ENCODE results near the gene SAP25.

SAP25 gene

DNA sequence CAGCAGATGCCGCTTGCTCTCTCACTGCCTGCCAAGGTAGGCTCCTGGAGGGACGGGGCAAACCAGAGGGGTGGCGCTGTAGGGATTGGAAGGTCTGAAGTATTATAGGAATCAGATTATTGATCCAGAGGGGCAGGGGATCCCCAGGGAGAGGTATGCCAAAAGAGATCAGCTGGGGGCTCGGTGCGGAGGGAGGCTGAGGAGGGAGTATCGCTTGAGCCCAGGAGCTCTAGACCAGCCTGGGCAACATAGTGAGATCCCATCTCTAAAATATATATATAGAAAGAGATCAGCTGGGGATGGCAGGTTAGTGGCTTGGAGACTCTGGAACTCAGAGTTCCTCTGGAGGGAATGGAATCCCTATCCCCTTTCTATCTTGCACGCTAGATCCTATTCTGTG, 21.5 kb upstream of the SAP25 start:
- no peak for DNase-seq (ENCODE audit: low read depth)

DNA sequence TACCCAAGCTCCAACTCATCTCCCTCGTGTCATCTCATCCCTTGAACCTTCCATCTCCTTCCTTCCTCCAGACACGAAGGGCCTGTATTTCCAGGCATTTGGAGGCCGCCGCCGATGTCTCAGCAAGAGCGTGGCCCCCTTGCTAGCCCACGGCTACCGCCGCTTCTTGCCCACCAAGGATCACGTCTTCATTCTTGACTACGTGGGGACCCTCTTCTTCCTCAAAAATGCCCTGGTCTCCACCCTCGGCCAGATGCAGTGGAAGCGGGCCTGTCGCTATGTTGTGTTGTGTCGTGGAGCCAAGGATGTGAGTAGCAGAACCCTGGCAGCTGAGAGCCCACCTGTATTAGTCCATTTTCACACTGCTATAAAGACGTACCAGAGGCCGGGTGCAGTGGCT, 17.9 kb upstream of the SAP25 start:
- no peak for DNase-seq (ENCODE audit: low read depth)

DNA sequence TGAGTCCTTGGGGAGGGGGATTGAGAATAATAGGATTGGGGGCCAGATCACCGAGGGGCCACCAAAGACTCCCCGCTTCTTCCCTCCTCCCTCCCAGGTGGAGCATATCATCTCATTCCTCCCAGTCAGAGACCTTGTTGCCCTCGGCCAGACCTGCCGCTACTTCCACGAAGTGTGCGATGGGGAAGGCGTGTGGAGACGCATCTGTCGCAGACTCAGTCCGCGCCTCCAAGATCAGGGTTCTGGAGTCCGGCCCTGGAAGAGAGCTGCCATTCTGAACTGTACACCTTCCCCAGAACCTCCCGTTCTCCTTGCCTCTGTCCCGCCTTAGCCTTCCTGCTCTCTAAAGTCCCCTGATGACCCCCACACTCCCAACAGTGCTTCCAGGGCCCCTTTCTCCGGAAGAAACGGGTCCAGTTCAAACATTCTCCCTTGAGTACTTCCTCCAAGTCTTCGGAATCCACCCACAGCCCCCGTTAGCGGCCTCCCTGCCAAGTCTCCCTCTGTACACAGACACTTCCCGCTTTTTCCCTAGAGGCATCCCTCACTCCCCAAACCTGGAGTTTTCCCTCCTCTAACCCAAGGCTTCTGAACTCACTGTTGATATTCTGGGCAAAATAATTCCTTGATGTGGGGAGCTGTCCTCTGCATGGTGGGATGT, 16.5 kb upstream of the SAP25 start:
- DNase-seq (ENCODE audit: low read depth), result no peak

DNA sequence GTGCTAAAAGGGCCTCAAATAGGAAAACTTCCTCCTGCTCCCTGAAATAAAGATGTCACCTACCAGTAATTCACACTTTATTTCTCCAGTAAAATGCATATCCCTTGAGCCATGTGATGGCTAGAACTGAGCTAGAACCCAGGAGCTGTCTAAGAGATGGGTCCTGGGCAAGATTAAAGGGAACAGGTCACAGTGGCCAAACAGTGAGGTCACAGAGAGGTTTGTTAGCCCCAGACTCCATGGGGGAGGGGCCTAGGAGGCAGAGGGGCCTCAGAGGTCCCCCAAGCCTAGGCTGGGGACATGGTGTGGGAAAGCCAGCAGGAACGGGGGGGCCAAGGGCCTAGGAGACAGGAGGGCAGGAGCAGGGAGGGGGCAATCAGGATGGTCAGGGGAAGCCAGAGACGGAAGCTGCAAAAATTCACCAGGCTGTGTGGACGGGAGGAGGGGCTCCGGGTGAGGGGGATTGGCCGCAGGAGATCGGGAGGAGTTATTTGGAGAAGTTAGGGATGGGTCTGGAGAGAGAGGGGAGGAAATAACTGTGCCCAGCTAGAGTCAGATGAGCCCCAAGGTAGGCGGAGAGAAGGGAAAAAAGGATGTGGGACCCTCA, 15.7 kb upstream of the SAP25 start:
- no peak for DNase-seq (ENCODE audit: low read depth)

DNA sequence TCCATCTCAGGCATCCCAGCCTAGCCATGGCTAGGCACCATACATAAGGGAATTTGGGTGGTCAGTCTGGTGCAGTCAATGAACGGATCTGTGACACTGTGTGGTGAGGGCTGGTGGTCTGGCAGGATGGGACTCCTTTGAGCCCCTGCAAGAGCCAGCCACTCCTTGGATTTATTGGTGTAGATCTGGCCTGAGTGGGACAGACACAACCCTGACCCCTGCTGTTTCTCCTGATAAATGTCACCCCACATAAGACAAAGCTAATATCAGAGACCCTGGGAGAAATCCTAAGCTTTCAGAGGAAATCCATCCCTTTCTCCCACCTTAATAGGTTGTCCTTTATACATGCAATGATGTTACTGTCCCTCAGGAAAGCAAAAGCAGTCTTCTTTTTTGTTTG, 14.7 kb upstream of the SAP25 start:
- DNase-seq (ENCODE audit: low read depth), result no peak

DNA sequence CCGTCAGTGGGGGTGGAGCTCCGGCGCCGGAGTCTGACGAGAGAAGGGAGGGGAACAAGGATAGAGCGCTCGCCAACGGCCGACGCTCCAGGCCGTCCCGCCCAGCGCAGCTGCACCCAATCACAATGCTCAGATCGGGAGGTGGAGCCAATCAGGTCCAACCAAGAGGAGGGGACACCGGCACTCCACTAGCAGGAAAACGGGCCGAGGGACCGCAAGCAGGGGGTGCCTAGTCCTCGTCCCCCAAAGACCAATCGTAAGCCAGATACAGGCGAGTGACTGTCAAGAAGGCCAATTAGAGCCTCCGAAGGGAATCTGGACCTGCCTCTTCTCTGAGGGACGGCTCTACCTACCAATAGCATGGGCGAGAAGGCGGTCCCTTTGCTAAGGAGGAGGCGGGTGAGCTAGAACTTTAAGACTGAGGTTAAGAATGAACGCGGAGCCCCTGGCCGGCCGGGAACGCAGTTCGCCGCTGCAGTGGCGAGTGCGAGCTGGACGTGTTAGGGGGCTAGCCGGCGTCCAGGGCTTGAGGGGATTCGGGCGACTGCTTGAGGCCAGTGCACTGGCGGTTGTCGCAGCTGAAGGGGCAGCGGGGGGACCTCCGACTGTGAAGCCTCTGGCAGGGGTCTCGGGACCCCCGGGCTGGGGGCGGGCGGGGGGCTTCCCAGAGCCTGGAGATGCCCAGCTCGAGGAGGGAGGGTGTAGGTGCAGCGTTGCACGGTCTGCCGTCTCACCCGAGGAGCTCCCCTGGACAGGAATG, 12.7 kb upstream of the SAP25 start, which contains the start of gene FBXO24:
TSS of gene FBXO24 (plus strand) at position 63 of the 760 bp plus-strand sequence. CDS start at position 361, 298 bp downstream.
- peak; percentile 99 for DNase-seq (ENCODE audit: low read depth)

DNA sequence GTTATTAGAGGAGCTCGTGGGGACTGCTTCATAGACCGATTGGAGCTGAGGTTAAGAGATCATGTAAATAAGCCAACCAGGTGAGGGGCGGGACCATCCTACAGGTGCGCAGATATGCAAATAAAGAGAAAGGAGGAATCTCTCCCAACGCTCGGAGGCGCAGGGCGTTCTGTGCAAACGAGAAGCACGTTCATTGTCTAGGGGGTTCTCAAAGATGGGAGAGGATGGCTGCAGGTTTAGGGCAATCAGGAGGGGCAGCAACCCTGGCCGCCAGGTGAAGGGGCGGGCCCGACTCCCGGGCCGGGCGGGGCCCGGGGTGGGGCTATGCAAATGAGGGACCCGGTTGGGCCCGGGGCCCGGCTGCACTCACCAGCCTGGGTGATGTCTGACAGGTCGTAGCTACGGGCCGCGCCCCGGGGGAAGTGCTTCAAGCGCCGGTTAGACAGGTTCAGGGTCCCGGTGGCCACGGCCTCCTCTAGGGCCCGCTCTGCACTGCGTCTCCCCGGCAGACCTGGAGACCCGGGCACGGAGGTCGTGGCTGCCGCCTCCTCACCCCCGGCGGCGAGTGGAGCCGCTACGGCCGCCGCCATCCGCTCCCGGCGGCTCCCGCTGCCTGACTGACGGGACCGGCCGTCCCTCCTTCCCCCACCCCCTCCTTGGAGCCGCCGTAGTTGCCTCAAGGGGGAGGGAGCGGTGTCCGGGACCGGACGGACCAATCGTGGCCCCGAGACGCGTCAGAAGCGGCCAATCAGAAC, 12.0 kb upstream of the SAP25 start, which contains the start of gene LRCH4:
TSS of gene LRCH4 (minus strand) at position 619 of the 755 bp plus-strand sequence. CDS start at position 590, 29 bp downstream.
- no peak for DNase-seq (ENCODE audit: low read depth)

DNA sequence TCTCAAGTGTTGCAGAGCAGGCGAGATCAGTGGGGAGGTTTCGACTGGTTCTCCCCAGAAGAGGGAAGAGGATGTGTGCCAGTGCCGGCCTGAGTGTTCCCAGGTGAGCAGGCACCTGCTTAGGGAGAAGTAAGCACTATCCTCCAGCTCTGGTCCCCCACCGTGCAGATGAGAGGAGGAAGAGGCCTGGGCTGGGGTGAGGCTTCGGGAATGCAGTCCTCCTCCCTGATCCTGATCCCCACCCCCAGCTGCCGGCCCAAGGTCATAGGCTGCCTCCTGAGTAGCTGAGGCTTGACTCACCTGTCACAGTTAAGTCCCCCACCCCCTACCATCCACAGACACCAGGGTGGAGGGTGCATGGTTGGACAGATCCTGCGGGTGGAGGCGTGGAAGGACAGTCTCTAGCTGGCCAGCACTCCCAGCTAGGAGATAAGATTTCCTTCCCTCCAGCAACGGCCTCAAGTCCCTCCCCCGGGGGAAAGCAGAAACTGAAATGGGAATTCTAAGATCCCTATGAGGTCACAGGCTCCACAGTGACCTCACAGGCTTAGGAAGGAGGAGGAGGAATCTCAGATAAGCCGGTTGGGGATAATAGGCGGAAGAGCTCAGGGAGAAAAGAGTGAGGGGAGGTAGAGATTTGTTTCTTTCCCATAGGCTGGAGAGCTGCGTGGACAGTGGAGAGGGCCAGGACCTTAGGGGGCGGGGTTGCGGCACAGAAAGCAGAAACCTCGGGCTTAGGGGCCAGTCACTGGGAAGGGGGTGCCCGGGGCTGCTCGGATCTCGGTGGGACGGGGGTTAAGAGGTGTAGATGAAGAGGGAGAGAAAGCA, 11.2 kb upstream of the SAP25 start:
- no peak for DNase-seq (ENCODE audit: low read depth)

DNA sequence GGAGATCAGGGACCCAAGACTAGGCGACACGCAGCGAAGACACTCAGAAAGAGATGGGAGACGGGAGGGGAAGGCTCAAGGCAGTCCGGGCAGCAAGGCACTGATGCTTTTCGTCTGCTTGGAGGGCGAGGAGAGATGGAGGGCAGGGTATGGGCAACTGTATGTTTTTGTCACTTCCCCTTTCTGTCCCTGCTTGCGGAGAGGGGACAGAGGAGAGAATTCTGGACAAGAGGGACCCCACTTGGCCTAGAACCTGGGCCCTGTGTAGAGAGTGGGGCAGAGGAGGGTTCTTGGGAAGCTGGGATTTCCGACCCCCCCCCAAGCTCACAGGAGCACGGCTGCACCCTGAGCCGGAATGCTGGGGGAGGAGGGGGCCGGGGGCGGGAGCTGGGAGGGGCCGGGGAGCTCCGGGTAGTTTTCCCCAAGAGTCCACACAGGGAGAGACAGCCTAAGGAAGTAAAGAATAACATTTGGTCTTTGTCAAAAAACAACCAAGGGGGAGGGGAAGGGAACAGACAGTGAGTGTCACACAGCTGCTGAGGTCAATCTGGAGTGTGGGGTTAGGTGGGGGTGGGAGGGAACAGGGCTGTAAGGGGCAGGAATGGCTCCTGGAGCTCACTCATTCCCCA, 10.5 kb upstream of the SAP25 start:
- no peak for DNase-seq (ENCODE audit: low read depth)

DNA sequence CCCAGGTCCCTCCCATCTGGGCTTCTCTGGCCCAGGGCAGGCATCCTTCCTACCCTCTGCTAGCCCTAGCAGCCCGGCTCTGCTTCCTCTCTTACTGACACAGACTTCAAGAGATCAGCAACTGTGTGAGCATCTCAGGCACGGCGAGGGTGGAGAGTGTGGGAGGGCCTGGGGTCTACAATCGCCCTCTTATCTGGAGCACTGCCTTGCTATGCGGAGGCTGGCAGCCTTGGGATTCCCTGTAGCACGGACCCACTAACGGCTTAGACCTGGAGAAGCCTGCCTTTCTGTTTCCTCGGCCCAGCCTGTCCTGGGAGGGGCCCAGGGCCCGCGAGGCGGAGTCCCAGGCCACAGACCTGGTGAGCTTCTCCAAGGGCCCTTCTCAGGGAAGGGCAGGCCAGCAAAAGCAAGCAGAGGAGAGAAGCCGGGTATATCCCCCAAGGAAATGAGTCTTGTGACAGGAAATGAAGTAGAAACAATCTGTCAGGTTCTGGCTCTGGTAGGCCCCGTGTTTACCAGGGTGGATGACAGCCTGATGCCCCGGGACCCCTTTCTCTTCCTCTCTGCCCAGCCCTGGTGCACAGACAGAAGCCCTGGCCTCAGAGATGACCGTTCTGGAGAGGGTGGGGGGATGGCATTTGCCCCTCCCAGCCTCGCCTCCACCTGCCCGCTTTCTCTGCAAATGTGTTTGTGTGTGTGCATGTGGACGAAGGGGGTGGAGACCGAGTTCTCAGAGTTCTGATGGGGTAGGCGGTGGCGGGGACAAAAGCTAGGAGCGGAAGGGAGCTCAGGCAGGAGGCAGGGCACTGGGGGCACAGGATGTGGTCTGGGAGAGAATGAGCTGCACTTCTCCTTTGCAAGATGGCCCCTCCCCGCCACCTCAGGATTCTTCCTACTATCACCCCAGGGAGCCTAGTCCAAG, 9.7 kb upstream of the SAP25 start:
- DNase-seq (ENCODE audit: low read depth), result peak; percentile 60

DNA sequence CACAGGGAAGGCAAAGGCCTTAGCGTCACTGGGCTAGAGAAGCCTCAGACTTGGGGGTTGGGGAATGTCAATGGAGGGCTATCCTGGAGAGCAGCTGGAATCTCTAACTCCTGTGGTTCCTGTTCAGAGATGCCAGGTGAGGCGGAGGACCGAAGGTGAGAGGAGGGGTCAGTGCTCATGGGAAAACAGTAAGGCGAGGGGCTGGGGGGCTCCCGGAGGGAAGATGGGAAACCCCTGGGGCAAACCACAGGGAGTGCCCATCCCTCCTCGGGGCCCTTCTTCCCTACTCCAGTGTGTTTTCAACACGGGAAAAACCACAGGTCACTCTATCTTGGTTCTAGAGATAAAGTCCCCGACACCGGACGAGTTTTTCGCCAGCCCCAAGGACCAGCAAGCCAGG, 8.9 kb upstream of the SAP25 start:
- DNase-seq (ENCODE audit: low read depth), result no peak

DNA sequence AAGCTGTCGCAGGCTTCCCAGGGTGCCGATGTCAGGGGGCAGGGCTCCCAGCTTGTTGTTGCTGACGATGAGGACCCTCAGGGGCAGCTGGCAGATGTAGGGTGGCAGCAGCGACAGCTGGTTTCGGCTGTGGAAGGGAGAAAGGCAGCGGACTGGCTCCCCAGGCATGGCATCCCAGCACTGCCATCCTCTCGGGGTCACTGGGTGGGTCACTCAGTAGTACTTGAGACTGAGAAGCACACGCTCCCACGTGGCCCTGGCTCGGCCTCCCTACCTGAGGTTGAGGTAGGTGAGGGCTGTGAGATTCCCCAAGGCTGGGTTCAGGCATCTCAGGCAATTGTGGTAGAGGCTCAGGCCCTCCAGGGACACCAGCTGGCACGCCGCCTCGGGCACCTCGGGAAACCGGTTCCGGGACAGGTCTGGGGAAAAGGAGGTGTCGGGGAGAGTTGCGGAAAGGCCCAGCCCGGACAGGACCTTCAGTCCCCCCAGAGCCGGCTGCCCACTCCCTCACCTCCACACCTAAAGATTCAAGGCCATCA, 8.4 kb upstream of the SAP25 start:
- DNase-seq (ENCODE audit: low read depth), result no peak

DNA sequence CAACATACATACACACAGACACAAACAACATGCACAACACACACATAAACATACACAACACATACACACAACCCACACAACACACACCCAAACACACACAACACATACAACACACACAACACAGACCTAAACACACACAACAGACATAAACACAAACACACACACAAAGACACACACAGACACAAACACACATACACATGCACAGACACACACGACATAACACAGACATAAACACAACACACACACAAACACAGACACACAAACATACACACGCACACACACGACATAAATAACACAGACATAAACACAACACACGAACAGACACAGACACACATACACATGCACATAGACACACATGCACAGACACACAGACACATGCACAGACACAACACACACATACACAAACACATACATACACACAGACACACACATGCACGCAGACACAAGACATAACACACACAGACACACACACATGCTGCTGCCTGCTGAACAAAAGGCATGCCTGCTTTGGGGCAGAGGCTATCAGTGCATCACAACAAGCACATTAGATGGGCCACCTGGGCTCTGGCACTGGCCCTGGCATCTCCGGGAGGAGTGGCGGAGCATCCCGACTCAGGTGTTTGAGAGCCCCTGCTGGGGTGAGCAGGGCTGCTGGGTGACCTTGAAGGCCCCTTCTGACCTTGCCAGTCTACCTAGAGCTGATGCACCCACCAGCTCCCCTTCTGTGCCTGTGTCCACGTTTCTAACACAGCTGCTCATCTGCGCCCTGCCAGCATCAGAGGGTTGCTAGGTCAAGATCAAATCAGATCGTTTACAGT, 7.0 kb upstream of the SAP25 start:
- no peak for DNase-seq (ENCODE audit: low read depth)

DNA sequence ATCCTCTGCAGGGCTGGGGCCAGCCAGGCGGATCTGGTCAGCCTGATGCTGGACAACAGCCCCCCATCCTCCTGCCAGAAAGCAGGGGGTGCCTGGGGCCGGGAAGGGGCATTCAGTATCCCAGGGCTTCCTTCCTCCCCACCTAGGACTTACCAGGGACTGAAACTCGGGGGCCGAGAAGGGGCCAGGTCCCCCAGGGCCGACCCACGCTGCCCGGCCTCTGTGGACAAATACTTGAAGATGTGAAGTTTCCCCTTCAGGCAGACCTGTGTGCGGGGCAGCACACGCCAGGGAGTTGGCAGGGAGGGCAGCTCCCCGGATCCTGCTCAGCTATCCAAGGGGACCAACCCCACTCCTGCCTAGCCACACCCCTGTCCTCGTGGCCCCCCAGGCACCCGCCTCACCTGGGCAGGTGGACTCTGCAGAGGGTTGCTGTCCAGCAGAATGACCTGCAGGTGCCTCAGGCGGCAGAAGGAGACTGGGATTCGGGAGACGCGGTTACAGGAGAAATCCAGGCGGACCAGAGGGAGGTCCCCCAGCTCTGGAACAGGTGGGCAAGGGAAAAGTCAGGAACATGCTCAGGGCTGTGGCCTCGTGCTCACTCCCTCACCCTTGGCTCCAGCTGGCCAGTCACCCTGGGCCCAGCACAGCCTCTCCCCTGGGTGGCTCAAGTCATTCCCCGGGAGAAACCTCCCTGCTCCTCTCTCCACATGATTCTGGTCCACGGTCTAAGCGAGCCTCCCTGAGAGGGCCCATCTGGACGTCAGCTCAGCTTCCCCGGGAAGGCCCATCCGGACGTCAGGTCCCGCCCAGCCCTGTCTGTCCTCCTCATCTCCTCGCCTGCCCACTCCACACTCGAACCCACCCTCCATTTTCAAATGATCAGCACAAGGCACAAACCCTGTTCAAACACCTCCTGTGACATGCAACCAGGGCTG, 4.8 kb upstream of the SAP25 start:
- DNase-seq (ENCODE audit: low read depth), result no peak

DNA sequence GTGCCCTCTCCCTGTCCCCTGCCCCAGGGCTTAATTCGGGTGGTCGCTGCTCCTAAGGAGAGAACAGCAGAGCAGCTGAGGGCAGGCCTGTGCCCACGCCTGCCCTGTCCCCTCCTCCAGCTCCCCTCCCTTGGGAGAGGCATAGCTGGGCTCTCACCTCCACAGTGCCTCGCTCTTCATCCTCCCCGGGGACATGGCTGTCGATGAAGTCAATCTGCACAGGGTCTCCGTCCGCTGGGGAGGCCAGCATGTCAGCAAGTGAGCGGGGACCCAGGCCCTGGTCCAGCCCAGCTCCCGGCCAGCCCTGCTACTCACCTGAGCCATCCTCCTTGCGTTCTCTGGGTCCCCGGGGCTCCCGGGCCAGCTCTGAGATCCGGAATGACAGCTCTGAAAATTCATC, 3.8 kb upstream of the SAP25 start:
- DNase-seq (ENCODE audit: low read depth), result no peak

DNA sequence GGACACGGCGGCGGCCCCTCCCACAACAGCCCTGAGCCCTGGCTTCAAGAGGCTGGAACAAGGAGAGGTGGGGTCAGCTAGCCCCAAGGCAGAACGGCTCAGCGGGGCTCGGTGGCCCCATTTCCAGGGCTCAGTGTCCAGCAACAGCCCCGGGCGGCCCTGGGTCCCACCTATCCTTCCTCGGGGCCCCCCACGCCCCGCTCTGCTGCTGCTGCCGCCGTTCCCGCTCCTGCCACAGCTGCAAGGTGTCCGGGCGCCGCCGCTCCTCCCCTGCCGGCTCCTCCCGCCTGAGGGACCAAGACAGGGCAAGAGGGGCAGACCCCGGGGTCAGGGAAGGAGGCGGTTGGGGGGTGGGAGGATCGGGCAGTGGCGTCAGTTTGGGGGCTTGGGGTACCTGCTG, 3.4 kb upstream of the SAP25 start:
- DNase-seq (ENCODE audit: low read depth), result no peak

DNA sequence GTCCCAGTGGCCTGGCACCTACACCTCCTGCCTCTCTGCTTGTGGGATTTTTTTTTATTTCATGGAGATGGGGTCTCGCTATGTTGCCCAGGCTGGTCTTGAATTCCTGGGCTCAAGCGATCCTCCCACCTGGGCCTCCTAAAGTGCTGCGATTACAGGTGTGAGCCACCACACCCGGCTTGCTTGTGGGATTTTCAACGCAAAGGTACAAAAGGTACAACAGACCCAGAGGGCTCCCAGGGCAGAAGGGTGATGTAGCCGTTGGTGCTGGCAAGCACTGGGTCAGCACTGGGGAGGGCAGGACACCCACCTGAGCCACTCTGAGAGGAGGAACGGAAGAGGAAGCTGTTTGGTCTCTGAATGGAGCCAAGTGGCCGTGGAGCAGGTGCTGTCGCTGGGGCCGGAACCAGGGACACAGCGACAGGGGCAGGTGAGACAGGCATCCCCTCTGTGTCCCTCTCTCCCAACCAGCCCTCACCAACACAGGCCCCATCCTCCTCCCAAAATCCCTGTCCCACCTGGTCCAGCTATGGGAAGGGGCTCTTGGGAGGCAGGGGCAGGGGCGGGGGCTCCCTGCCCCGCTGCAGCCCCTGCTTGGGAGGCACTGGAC, 2.8 kb upstream of the SAP25 start:
- no peak for DNase-seq (ENCODE audit: low read depth)

Measured in activated T-cell treated with anti-CD3 and anti-CD28 coated beads for 24 hours (primary cell).